ENCODE measurements around the gene AKAP13. TPM values are rescaled to one million over a fixed set of nuclear protein-coding genes. Genes with fewer than 3 reads are reported as not detected.

The AKAP13 gene
- total RNA-seq, 1 donor from 2014 or later, result 184 TPM

GRCh38 chr15:85382942-85383341 lies 2.5 kb downstream of the AKAP13 start:
- no peak for DNase-seq (ENCODE audit: low spot score)

DNA sequence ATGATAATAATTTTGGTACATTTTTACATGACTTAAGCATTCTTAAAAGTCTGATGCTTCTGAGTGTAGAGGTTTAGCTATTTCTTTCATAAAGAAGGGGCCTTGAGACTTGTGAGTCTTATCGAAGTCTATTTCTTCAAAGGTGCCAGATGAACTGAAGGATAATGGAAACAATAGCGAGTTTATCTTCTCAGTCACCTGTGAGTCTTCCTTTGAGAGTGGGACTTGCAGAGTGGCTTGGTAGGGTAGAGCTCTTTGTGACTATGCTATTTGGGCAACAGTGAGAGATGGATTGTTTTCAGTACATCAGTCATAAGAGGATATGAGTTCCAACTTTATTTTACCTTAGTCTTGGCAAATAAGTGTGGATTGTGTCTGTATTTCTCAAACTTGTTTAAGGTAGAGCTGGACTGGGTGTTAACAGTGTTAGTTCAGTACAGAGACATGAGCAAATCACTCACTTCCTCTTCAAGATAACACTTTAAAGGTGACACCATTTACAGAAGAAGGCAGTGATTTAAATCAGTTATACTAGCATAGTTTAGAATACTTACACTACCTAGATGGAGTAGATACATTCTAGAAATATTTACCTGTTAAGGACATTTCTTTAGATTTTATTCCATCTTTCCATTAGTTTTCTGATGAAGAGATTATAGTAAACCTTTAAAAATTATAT lies 3.2 kb downstream of the AKAP13 start:
- no peak for DNase-seq (ENCODE audit: low spot score)

DNA sequence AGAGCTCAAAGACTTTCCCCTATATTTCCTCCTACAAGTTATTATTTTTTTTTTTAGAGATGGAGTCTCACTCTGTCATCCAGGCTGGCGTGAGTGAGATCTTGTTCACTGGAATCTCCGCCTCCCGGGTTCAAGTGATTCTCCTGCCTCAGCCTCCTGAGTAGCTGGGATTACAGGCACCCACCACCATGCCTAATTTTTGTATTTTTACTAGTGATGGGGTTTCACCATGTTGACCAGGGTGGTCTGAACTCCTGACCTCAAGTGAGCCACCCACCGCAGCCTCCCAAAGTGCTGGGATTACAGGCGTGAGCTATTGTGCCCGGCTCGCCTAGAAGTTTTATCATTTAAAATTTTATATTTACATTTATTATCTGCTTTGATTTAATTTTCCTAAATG lies 5.9 kb downstream of the AKAP13 start:
- no peak for DNase-seq (ENCODE audit: low spot score)

GRCh38 chr15:85388566-85389305 lies 8.3 kb downstream of the AKAP13 start:
- DNase-seq (ENCODE audit: low spot score), result no peak

GRCh38 chr15:85389306-85389650 lies 8.9 kb downstream of the AKAP13 start:
- no peak for DNase-seq (ENCODE audit: low spot score)

DNA sequence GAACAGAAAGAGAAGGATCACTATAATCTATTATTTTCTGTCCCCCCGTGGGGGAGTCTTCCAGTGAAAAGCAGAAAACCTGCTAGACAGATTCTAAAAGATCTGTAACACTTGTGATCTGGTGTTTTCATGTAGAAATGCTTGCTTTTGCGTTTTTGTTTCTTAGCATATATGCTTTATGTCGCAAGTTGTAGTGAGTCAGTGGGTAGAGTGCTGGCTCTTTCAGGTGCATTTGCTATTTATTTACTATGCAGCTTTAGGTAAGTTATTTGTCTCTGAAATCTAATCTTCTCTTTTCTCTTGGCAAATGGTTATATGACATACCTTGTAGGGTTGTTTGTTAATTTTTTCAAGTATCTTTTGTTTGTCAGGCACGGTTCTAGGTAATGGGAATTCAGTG lies 9.4 kb downstream of the AKAP13 start:
- no peak for DNase-seq (ENCODE audit: low spot score)

- DNase-seq (ENCODE audit: low spot score), result no peak
Observed at GRCh38 chr15:85393210-85393609, 12.8 kb downstream of the AKAP13 start.

GRCh38 chr15:85394554-85395333 lies 14.3 kb downstream of the AKAP13 start:
- DNase-seq (ENCODE audit: low spot score), result no peak

DNA sequence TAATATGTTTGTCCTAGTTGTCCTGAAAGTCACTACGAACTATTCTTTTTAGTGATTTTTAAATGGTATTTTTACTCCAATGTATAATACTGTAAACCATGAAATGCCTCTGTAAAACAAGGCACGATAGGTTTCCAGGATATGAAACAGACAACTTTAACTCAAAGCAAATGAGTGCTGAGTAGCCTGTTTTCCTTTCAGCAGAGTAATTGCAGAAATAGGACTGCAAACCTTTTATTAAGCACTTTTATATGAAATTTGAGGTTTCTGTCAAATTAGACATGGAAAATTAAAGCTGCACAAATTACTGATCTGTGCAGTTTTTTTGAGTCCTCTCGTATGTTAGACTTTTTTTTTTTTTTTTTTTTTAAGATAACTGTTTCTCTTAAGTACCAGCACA lies 16.2 kb downstream of the AKAP13 start:
- DNase-seq (ENCODE audit: low spot score), result no peak

- DNase-seq (ENCODE audit: low spot score), result no peak
Observed at GRCh38 chr15:85397151-85397550, 16.7 kb downstream of the AKAP13 start.

- DNase-seq (ENCODE audit: low spot score), result no peak
Observed at GRCh38 chr15:85397926-85398325, 17.5 kb downstream of the AKAP13 start.

DNA sequence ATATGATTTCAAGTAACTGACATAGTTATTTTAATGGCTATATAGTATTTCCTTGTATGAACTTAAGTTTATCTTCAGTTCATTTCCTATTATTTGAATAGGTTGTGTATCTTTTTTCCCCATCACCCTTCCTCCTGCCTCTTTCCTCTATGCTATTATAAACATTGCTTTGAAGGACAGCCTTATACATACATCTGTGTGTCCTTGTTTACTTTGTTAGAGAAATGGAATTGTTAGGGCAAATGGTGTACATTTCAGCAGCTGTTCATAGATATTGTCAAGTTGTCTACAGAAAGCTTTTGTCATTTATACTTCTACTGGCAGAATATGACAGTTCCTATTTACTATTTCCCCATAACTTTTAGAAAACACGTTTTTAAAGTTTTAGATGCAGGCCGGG lies 18.4 kb downstream of the AKAP13 start:
- DNase-seq (ENCODE audit: low spot score), result no peak

DNA sequence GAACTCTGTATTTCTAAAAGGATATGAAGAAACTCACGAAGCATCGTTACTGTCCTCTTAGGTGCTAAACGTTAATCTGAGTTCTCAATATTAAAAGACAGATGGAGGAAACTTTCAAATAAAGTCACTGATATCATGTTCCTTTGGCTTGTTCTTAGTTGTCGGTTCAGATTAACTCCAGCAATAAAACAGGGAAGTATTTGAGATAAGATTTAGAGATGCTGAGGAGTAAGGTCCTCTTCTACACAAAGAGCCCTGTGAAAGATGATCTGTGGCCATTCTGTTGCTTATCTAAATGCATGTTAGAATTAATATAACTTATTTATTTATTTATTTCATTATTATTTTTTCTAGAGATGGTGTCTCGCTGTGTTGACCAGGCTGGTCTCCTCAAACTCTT lies 19.2 kb downstream of the AKAP13 start:
- DNase-seq (ENCODE audit: low spot score), result no peak

DNA sequence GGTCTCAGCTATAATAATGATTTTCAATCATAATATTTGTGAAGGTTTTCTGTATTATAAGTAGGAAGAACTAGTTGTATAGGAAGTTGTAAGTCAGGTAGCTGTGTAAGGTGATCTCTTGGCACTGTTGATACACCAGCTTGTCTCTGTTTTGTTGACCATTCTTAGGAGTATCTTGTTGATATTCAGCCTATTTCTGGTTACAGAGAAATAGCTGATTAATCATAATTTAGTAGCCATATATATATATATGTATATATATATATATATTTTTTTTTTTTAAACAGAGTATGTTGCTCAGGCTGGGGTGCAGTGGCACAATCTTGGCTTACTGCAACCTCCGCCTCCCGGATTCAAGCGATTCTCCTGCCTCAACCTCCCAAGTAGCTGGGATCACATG lies 20.2 kb downstream of the AKAP13 start:
- no peak for DNase-seq (ENCODE audit: low spot score)

DNA sequence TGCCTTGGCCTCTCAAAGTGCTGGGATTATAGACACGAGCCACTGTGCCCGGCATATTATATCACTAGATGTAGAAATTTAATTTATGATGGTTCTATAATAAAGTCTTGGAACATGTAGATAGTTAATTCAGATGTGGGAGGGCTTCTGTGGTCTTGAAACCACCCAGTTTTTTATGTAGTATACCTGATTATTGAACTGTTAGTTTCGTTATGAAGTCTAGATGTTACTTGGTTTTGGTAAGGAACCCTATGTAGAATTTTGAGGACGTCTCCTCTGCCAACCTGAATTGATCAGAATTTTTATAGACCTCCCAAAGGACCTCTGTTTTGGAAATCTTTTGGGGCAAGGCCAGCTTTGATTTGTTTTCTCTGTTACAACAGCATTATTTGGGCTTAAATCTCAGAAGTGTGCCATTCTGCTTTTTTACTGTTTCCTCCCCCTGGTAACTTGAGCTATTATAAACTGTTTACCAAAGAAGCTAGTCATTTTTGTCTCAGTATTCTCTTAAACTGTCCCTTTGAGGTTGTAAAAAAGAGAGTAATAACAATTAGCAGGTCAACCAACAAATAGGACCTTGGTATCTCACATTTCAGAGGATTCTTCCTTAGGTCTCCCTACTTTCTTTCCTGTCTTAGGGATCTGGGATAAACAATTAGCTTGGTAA lies 20.8 kb downstream of the AKAP13 start:
- DNase-seq (ENCODE audit: low spot score), result no peak

GRCh38 chr15:85402195-85402881 lies 21.9 kb downstream of the AKAP13 start:
- DNase-seq (ENCODE audit: low spot score), result no peak

DNA sequence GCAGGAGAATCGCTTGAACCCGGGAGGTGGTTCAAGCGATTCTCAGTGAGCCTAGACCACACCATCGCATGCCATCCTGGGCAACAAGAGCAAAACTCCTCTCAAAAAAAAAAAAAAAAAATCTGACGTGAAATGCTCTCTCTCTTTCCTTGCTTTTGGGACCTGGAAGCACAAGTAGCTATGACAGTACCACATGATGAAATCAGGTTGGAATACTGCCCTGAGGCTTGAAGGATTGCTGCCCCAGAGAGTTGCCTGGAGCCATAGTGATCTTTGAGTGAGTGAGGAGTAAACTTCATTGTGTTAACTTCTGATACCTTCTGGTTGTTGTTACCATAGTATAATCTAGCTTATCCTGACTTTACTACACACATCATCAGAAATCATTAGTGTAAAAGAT lies 23.3 kb downstream of the AKAP13 start:
- no peak for DNase-seq (ENCODE audit: low spot score)

- DNase-seq (ENCODE audit: low spot score), result no peak
Observed at GRCh38 chr15:85404176-85404917, 23.9 kb downstream of the AKAP13 start.

DNA sequence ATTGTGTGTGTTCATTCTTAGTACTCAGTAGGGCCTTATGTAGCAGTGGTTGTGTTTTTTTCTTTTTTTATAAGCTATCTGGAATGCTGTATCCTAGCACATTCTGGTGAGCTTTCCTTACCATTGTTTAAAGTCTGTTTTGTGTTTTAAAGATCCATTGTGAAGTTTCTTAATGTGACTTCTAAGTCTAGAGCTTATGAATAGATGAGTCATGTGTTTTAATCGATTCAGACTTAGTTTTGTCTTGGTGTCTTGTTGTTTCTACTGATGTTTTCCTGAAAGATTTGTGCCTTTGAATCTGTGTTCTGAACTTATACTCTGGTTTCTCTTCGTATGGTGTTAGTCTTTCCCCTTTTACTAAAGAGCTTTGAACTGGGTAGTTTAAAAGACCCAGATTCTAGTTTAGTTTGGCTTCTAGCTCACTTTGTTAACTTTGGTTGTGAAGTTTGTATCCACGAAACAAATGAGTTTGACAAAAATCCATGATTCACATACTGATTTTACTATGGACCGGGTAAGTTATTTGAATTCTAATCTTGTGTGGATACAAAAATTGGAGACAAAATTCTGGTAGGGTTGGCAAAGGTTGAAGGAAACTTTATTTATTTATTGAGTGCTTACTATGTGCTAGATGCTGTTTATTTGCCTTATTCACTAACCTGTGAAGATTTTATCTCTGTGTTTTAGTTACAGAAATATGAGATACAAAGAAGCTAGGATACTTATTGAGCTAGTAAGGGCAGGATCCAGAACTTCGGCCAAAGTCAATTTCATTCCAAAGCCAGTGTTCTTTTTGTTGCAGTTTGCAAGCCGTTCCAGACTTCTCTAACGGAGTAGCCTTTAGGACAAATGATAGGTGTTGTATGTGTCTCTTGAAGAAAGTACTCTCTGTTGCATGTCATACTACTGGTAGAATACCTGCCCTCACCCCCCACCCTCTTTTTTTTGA lies 24.8 kb downstream of the AKAP13 start:
- no peak for DNase-seq (ENCODE audit: low spot score)

- no peak for DNase-seq (ENCODE audit: low spot score)
Observed at GRCh38 chr15:85406916-85407315, 26.5 kb downstream of the AKAP13 start.
